DMS79 (cell line): ENCODE data around the gene OR52M1.

Source experiments
- DNase-seq: peaks from one replicate; lab custom pipeline; 2025; lab: John Stamatoyannopoulos, UW

Gene OR52M1

GRCh38 chr11:4544891-4545290 lies at the start of gene OR52M1:
Gene OR52M1 (plus strand): TSS chr11:4545191. CDS start chr11:4545191, 0 bp downstream.
- no peak for DNase-seq

DNA sequence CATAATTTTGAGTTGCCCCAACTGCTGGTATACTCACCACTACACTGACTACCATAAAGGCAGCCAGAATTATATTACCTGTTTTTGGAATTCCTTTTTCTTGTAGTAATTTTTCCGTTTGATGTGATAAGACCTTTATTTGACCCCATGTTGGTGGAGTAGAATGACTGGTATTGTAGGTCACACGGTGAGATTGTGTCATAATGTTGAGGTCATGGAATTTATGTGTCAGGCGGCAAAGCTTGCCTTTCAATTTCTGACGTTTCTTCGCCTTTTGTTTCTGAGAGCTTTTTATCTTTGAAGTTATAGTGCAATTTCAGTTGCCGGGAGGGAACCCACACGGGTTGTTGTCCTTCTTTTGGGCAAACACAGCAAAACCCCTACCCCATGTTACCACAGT lies 49.5 kb upstream of the OR52M1 start:
- DNase-seq: no peak

GRCh38 chr11:4495986-4496385 lies 49.0 kb upstream of the OR52M1 start:
- no peak for DNase-seq

- no peak for DNase-seq
Measured at GRCh38 chr11:4496557-4497248, 48.3 kb upstream of the OR52M1 start.

- peak; percentile 87 for DNase-seq
Measured at GRCh38 chr11:4508886-4509285, 36.1 kb upstream of the OR52M1 start.

DNA sequence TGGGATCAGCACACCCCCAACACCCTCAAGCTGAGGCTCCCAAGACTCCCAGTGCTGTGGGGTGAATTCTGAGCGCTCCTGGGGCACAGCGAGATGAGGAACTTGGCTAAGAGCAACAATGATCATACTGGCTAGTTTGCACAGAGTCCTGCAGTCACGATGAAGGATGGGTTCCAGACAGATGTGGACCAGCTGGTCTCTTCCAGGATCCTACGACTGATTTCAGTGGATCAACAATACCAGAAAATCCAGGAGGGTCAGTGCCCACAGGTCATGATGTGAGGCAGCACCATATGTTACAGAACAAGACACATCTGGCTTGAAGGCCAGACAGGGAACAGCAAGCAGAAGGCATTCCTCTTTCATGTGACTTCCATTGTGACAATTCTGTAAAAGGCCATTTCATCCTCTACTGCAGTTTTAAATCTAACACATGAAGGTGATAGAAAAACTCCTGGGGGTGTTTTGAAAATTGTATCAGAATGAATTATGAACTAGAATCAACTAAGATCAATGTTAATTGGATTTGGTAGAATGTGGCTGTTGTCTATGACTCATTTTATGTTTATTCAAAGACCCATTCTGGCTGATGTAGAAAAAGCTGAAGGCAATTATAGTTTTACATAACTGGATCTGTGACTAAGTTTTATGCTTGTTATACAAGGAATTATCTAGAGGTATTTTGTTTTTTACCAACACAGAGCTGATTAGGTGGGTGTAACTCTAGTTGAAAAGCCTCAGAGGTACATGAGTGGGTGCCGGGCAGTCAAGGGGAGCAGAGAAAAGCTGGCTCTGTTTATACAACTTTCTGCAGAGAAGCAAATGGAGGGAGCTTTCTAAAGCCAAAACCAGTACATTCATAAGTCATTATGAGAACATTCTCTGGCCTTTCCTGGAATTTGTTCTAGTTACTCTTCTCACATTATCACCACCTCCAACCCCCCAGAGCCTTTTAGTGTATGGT lies 33.4 kb upstream of the OR52M1 start:
- DNase-seq: no peak

DNA sequence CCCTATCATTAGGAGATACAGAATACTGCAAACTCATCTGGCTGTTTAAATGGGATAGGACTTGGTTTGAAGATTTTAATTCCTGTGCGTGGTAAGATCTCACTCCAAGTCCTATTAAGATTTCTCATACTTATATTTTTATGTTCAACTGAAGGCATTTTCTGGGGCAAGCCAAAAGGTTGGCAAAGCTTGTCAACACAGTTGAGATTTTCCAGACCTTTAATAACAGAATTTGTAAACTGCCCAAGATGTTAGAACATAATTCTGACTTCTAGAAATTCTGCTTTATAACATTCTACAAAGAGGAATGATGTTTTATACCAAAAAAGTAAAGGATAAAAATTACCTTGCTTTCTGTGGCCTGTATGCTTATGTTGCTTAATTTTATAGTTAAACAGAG lies 30.8 kb upstream of the OR52M1 start:
- no peak for DNase-seq

DNA sequence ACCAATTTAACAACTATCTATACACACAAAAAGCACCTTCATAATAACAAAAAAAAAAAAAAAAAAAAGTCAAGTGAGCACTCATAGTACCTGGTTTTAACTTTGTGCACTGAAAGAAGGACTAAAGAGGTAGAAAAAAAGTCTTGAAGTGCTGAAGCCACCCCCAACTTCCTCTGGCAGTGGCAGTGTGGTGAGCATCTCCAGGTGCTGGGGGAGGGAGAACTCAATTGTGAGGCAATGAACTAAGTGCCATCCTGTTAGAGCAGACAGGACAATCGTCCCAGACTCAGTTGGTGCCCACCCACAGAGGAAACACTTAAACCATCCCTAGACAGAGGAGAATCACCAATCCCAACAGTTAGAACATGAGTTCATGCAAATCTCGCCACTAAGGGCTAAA lies 22.7 kb upstream of the OR52M1 start:
- no peak for DNase-seq

DNA sequence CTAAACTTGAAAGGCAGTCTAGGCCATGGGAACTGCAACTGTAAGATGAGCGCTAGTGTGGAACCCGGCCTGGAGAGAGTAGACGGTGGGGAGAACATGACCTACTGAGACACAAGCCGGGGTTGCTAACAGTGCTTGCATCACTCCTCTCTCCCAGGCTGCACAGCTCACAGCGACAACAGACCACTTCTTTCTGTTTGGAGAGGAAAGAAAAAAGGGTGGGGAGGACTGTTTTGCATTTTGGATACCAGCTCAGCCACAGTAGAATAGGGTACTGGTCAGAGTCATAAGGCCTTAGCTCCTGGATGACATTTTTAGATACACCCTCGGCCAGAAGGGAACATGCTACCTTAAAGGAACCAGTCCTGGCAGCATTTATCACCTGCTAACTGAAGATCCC lies 22.2 kb upstream of the OR52M1 start:
- no peak for DNase-seq

DNA sequence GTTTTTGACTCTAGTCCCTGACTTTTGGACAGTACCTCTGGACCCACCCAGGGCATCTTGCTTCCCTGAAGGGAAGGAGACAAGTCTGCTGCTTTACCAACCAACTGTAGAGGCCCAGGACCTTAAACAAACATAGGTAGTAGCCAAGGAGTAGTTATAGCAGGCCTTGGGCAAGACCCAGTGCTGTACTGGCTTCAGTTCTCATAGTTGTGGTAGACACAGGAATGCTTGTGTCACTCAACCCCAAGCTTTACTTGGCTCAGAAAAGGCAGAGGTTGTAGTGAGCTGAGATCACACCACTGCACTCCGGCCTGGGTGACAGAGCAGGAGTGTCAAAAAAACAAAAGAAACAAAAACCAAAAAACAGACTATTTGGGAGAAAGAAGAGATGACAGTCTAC lies 21.3 kb upstream of the OR52M1 start:
- DNase-seq: no peak

DNA sequence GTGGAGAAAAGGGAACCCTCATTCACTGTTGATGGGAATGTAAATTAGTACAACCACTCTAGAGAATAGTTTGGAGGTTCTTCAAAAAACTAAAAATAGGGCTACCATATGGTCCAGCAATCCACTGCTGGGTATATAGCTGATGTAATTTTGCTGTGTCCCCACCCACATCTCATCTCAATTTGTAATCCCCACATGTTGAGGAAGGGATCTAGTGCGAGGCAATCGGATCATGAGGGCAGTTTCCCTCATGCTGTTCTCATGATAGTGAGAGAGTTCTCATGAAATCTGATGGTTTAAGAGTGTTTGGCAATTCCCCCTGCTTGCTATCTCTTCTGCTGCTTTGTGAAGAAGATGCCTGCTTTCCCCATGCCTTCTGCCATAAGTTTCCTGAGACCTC lies 17.1 kb upstream of the OR52M1 start:
- DNase-seq: no peak

- peak; percentile 15 for DNase-seq
Measured at GRCh38 chr11:4531686-4532085, 13.3 kb upstream of the OR52M1 start.

DNA sequence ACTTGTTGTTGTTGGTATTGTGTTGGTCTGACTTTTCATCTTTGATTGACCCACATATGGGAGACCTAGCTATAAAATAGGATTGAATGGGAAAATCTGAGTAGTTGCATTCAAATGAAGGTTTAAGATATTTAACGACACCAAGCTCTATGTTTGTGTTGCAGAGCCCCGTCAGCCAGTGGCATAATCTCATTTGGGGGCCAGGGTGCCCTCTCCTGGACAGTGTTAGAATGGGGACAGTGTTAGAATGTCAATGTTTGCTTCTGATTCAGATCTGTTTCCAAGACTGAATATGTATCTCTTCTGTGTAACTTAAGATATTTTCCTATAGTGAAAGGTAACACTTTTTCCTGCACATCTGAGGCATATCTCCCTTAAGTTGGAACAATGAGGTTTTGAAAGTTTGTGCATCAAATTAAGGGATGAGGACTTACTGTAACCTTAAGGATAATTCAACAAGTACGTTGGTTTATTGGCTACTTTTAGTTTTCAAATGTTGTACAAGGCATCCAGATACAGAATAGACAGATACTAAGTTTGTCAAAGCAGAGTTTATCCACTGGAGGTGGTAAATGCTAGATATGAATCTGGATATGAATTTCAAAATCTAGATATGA lies 5.3 kb upstream of the OR52M1 start:
- DNase-seq: no peak

DNA sequence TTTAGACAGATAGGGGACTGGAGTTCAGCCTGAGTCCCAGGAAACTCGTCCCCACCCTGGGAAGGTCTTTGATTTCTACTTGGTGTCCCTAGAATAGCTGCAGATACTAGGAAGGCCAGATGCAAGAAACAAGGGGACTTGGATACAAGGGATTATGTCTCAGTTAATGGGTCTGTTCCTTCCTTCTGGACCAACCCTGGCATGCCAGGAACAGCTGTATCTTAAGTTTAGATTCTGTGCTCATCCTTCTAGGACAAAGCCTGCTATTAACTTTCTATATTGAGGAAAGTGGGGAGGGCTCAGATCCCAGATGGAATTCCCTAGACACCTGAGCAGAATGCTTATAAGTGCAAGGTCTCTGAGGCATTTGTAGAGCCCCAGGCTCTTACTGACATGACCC lies 3.9 kb upstream of the OR52M1 start:
- no peak for DNase-seq

- no peak for DNase-seq
Measured at GRCh38 chr11:4543561-4543960, 1.4 kb upstream of the OR52M1 start.

GRCh38 chr11:4546878-4547277 lies 1.9 kb downstream of the OR52M1 start:
- no peak for DNase-seq

- no peak for DNase-seq
Measured at GRCh38 chr11:4547416-4547815, 2.4 kb downstream of the OR52M1 start.

- DNase-seq: no peak
Measured at GRCh38 chr11:4551346-4551979, 6.5 kb downstream of the OR52M1 start.

- no peak for DNase-seq
Measured at GRCh38 chr11:4559527-4560440, 14.8 kb downstream of the OR52M1 start.

DNA sequence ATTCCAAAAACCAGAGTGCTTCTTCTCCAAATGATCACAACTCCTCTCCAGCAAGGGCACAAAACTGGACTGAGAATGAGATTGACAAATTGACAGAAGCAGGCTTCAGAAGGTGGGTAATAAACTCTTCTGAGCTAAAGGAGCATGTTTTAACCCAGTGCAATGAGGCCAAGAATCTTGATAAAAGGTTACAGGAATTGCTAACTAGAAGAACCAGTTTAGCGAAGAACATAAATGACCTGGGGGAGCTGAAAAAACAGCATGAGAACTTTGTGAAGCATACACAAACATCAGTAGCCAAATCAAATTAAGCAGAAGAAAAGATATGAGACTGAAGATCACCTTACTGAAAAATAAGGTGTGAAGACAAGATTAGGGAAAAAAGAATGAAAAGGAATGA lies 15.5 kb downstream of the OR52M1 start:
- no peak for DNase-seq

DNA sequence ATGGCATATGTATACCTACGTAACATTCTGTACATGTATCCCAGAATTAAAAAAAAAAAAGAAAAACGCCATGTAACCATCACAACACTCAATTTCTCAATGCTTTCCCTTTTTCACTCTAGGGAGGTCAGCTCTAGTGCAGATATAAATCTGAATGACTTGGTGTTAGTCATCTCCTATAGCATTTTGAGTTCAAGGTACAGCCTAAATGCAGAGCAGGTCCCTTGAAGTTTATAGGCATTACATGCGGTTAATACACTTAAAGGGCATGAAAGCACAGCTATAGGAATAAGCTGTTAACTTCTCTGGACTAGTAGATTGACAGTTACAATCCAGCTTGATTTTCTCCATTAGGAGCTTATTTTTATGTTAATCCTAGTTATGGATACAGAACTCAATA lies 20.4 kb downstream of the OR52M1 start:
- DNase-seq: no peak
